Measurements from ENCODE around the gene AP1G2.

DNA sequence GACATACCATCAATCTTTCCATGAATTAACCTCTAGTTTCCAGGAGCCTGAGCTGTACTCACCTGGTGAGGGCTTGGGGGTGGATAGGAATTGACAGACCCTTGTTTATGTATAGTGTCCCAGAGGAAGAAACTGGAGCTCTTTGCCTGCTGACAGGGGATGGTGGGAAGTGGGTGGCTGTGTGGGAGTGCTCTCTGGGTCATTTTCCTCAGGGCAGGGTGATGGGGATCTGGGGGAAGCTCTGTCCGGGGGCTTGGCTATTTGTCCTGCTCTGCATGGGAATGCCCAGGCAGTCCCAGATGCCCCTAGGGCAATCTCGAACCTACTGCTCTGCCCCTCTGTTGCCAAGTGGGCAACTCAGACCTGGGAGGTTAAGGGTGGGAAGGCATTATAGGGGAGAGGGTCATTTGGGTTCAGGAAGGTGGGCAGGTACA lies 46.8 kb upstream of the AP1G2 start:
- TF ChIP-seq, protein P1, sequence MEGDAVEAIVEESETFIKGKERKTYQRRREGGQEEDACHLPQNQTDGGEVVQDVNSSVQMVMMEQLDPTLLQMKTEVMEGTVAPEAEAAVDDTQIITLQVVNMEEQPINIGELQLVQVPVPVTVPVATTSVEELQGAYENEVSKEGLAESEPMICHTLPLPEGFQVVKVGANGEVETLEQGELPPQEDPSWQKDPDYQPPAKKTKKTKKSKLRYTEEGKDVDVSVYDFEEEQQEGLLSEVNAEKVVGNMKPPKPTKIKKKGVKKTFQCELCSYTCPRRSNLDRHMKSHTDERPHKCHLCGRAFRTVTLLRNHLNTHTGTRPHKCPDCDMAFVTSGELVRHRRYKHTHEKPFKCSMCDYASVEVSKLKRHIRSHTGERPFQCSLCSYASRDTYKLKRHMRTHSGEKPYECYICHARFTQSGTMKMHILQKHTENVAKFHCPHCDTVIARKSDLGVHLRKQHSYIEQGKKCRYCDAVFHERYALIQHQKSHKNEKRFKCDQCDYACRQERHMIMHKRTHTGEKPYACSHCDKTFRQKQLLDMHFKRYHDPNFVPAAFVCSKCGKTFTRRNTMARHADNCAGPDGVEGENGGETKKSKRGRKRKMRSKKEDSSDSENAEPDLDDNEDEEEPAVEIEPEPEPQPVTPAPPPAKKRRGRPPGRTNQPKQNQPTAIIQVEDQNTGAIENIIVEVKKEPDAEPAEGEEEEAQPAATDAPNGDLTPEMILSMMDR (IDR thresholded peaks at IDR 0.05) = no peak
- no peak for TF ChIP-seq EZH2phosphoT487 (IDR thresholded peaks at IDR 0.05)
